Lower leg skin (tissue), 4 donors: ENCODE measurements around the gene CIPC. TPM values are rescaled to one million over a fixed set of nuclear protein-coding genes. Genes with fewer than 3 reads are reported as not detected.
A peak's percentile ranks its signal among the peaks of the same experiment; 100 is the strongest.

Source experiments
- DNase-seq, 2 donors: peaks; one replicate each; pipeline ENCODE4 v3.0.0-alpha.2; 2019; ENCODE audit warnings: low spot score in 2 of 2
- H3K4me3 ChIP-seq: fragments of 200-600 bp; sonication (generic); 2 replicates; pipeline ENCODE4 v1.5.1; 2017; ENCODE audit warnings: mild to moderate bottlenecking, low read depth; ENCODE audit not compliant: poor library complexity, severe bottlenecking
- CTCF ChIP-seq, 3 donors: fragments of 450-650 bp; IDR thresholded peaks; one replicate each; pipeline ENCODE4 v1.5.1; 2016; ENCODE audit warnings: antibody characterized with exemption in 3 of 3, mild to moderate bottlenecking in 3 of 3, moderate library complexity in 2 of 3
- POLR2A ChIP-seq, 2 donors: fragments of 450-650 bp; IDR thresholded peaks; one replicate each; pipeline ENCODE4 v1.6.1; 2016 to 2017; ENCODE audit warnings: antibody characterized with exemption in 2 of 2, mild to moderate bottlenecking in 1 of 2, moderate library complexity in 1 of 2
- WGBS, 2 donors: methylation state at CpG; one replicate each; pipeline ENCODE4 v1.1.5; 2018; 5-methylcytosine and 5-hydroxymethylcytosine counted together
- intact Hi-C: fragments of 100-400 bp; cut with DNase I; formaldehyde crosslinking; loops from one replicate; pipeline ENCODE4 v1.15.0; 2023; ENCODE audit warnings: low total_unique reads
- total RNA-seq, 4 donors: library from RNA; depleted of rRNA; stranded (reverse); fragments of >200 nt; gene quantifications; one replicate each; pipeline ENCODE4 v1.1.0, GENCODE V29; 2016

The CIPC gene
- total RNA-seq, 4 donors from 2014 or later: 36.6 to 60.0 (median 52.1) TPM

GRCh38 chr14:77131206-77131605 lies 33.1 kb downstream of the CIPC start:
- intact Hi-C loops: no loop called here
- TF ChIP-seq POLR2A (IDR thresholded peaks at IDR 0.05): no peak
- DNase-seq: peak in 1 of 2 donors; percentile 62
- H3K4me3 ChIP-seq: no peak overlapping the region
- WGBS, 2 donors: 63 to 69% methylated on average over 2 of the region's 2 CpGs

DNA sequence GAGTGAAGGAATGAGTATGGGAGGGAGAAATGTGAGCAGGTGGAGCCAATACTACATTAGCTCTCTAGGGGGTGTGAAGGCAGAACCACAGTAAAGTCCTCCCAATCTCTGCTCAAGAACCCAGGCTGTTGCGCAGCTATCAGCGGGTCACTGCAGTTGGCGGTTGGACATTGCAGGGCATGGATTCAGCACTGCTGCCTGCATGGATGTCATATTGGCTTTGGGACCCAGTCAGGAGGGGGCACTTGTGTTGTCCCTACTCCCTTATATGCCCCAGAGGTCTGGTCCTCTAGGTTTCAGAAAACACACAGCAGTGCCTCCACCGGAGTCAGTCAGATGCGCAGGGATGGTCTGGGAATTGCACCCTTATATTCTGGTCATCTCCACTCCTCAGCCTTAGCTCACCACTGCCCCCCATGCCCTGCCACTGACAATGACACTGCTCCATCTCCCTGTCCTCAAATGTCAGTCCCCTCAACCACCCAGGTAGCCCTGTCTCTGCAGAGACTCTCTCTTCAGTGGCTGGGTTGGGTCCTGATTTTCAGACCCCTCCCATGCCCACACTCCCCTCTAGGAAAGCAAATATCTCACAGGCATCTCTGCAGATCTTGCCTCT lies 33.9 kb downstream of the CIPC start:
- peak in 1 of 2 donors; percentile 72 for DNase-seq
- TF ChIP-seq CTCF (IDR thresholded peaks at IDR 0.05): no peak
- no peak for TF ChIP-seq POLR2A (IDR thresholded peaks at IDR 0.05)
- WGBS, 2 donors: 74 to 84% methylated on average over 5 of the region's 5 CpGs
- no peak overlapping the region for H3K4me3 ChIP-seq
- intact Hi-C loops: no loop called here

DNA sequence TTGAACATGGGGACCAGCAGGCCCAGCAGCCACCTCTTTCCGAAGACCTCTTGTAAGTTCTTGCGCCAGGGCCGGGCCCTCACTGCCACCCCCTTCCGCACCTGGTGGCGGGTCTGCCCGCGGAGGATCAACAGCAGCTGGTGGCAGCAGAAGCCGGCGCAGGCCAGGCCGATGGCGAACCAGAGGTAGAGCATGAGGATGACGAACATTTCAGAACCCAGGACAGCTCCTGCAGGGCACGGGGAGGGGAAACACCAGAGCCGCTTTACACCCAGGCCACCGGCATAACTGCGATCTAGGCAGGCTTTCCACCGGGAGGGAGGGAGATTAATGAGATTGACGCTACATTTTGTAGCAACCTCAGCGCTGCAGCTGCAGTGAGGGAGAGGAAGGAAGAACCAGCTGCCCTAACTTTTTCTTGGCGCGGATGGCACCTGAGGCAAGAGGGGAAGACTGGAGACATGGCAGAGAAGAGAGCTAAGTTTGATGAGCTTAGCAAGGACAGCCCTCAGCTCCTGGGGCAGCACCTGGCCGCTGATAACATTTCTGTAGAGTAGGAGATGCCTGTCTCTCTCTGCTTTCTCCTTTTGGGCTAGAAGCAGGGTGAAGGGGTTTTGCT lies 35.8 kb downstream of the CIPC start:
- TF ChIP-seq POLR2A (IDR thresholded peaks at IDR 0.05) (no peak), CTCF (IDR thresholded peaks at IDR 0.05) (no peak)
- no peak for DNase-seq
- intact Hi-C loops: no loop called here
- no peak overlapping the region for H3K4me3 ChIP-seq
- WGBS, 2 donors: 7 to 9% methylated on average over 22 of the region's 22 CpGs

- H3K4me3 ChIP-seq: no peak overlapping the region
- no peak for TF ChIP-seq CTCF (IDR thresholded peaks at IDR 0.05)
- no peak for TF ChIP-seq POLR2A (IDR thresholded peaks at IDR 0.05)
- intact Hi-C loops: no loop called here
- 75 to 80% methylated on average over 15 of the region's 15 CpGs for WGBS, 2 donors
- DNase-seq: no peak
Measured at GRCh38 chr14:77139022-77139421, 41.0 kb downstream of the CIPC start.

DNA sequence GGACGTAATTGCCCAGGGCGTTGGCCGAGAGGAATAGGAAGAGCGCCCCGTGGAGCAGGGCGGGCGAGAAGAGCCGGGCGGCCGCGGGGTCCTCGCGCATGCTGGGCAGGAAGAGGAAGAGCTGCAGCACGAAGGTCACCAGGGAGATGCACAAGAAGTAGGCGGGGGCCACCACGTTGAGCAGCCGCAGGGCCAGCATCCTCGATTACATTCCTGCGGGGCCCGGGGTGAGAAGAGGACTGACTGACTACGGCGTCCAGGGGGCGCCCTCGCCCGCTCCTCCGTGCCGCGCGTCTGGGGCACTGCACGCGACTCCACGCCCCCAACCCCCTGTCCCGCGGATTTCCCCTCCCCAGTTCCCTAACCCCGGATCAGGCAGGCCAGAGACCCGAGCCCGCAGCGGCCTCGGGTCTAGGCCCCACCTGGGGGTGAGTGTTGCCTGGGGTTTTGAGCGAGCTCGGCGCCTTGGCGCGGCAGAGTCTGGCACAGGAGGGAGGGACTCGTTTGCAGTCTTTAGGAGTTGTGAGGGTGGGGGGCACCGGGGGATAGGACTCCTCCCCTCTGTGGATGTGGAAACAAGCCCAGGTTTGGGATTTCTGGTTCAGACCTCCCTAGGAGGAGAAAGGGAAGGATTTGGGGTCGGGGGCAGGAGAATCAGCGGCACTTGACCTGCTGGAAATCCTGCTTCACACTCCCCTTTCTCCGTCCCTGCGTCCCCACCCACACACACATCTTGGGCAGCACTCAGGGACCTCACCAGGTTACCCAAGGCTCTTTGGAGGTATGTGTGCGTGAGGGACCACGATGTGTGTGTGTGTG lies 41.7 kb downstream of the CIPC start:
- TF ChIP-seq POLR2A (IDR thresholded peaks at IDR 0.05) (no peak), CTCF (IDR thresholded peaks at IDR 0.05) (no peak)
- intact Hi-C loops: no loop called here
- no peak for DNase-seq
- 1 to 3% methylated on average over 37 to 50 of the region's 52 CpGs for WGBS, 2 donors
- no peak overlapping the region for H3K4me3 ChIP-seq
